Activated T-helper 2 cell treated with anti-CD3 and anti-CD28 coated beads, Interferon-gamma antibody, Interleukin-2, Interleukin-4, amounts not matched to agents 10 μg/mL and 5 μg/mL and 100 μg/mL, durations not matched to agents 14 hours and 24 hours and 36 hours (primary cell): ENCODE measurements around the gene COL8A1. TPM values are rescaled to one million over a fixed set of nuclear protein-coding genes. Genes with fewer than 3 reads are reported as not detected.
A peak's percentile ranks its signal among the peaks of the same experiment; 100 is the strongest.

Experiments used
- DNase-seq: peaks from one replicate; pipeline ENCODE4 v3.0.0; 2021; ENCODE audit warnings: low spot score
- H3K27ac Mint-ChIP-seq: one replicate; pipeline ENCODE4 v1.8.0; 2021; ENCODE audit warnings: mixed read lengths
- H3K27me3 Mint-ChIP-seq: one replicate; pipeline ENCODE4 v1.8.0; 2021; ENCODE audit warnings: low read depth, mixed read lengths
- H3K36me3 Mint-ChIP-seq: one replicate; pipeline ENCODE4 v1.8.0; 2021; ENCODE audit warnings: low read depth, mixed read lengths
- H3K4me1 Mint-ChIP-seq: one replicate; pipeline ENCODE4 v1.8.0; 2021; ENCODE audit warnings: low read depth, mixed read lengths
- H3K4me3 Mint-ChIP-seq: one replicate; pipeline ENCODE4 v1.8.0; 2021; ENCODE audit warnings: low read depth, mild to moderate bottlenecking, moderate library complexity, mixed read lengths
- H3K9me3 Mint-ChIP-seq: one replicate; pipeline ENCODE4 v1.8.0; 2021; ENCODE audit warnings: mixed read lengths
- intact Hi-C: fragments of 100-400 bp; cut with micrococcal nuclease; formaldehyde crosslinking; loops from one replicate; pipeline ENCODE4 v1.15.1; 2023
- total RNA-seq: library from RNA; stranded (reverse); gene quantifications from 2 replicates; pipeline ENCODE4 v1.2.3, GENCODE V29; 2022

The COL8A1 gene
- total RNA-seq, 1 donor from 2014 or later, result not detected

DNA sequence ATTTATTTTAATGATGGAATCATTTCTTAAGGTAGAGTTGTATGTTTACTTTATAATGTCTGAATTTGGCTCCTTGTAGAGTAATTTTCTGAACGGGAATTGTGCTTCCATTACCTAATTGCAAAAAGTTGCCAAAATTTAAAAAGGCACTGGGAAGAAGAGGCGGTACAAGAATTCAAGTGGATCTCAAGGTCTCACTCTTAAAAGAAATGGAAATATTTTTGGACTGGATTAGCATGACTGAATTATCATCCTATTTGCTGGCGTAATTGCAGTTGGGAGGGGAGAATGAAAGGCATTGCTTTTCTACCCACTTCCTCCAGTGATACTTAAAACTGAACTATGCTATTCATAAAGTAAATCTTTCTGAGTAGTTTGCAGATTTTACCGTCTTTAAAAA is 46.2 kb downstream of the COL8A1 start:
- intact Hi-C loops, result no loop called here
- H3K36me3 Mint-ChIP-seq, result no peaks in the 10 kb centered on the region
- no peak overlapping the region for H3K27ac Mint-ChIP-seq
- no peak overlapping the region for H3K4me3 Mint-ChIP-seq
- no peak for DNase-seq
- peaks cover 6% of the 10 kb centered on the region for H3K27me3 Mint-ChIP-seq
- H3K4me1 Mint-ChIP-seq, result no peaks in the 10 kb centered on the region
- H3K9me3 Mint-ChIP-seq, result no peaks in the 10 kb centered on the region

DNA sequence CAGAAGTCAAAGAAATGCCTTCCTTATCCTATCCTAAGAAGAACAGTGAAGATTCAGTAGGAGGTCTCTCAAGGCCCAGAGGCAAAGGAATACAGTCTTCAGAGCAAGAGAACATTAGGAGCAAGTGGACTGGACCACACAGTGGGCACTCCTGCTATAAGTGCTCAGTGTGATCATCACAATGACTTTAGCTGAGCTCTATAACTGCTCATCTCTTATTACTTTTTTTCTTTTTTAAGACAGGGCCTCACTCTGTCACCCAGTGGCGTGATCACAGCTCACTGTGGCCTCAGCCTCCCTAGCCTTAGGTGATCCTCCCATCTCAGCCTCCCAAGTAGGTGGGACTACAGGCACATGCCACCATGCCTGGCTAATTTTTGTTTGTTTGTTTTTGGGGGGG is 48.1 kb downstream of the COL8A1 start:
- Mint-ChIP-seq H3K9me3 (no peaks in the 10 kb centered on the region), H3K27ac (no peak overlapping the region), H3K36me3 (no peaks in the 10 kb centered on the region), H3K4me3 (no peak overlapping the region), H3K27me3 (peaks cover 6% of the 10 kb centered on the region), H3K4me1 (no peaks in the 10 kb centered on the region)
- no peak for DNase-seq
- intact Hi-C loops, result loop anchor here (2.0 kb wide), 1 partner anchor 42 kb away; no protein-coding TSS in a partner anchor

DNA sequence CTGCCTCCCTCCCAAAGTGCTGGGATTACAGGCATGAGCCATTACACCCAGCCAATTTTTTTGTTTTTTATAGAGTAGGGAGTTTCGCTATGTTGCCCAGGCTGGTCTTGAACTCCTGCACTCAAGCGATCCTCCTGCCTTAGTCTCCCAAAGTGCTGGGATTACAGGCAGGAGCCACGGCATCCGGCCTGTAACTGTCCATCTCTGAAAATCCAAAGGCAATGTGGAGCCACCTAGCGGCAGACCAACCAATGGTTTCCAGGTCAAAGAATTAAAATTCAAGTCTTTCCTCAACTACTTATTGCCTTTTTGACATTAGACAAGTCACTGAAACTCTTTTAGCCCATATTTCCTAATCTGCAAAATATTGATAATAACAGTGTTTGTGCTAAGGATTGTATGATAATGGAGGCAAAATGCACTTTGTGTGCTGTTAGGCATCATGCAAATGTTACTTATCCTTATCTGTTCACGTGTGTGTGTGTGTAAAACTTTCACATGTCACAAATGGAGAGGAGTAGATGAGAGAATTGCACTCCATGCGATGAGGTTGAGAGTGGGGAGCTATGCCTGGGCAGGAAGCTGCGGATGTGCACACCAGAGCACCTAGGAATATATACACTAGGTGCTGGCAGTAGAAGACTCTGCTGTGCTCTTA is 48.7 kb downstream of the COL8A1 start:
- Mint-ChIP-seq H3K4me3 (no peak overlapping the region), H3K36me3 (no peaks in the 10 kb centered on the region), H3K27me3 (peaks cover 6% of the 10 kb centered on the region), H3K9me3 (no peaks in the 10 kb centered on the region), H3K27ac (no peak overlapping the region), H3K4me1 (no peaks in the 10 kb centered on the region)
- intact Hi-C loops, result loop anchor here (1.0 to 2.0 kb wide), 2 partner anchors 42 to 188 kb away; no protein-coding TSS in a partner anchor
- peak; percentile 12 for DNase-seq

DNA sequence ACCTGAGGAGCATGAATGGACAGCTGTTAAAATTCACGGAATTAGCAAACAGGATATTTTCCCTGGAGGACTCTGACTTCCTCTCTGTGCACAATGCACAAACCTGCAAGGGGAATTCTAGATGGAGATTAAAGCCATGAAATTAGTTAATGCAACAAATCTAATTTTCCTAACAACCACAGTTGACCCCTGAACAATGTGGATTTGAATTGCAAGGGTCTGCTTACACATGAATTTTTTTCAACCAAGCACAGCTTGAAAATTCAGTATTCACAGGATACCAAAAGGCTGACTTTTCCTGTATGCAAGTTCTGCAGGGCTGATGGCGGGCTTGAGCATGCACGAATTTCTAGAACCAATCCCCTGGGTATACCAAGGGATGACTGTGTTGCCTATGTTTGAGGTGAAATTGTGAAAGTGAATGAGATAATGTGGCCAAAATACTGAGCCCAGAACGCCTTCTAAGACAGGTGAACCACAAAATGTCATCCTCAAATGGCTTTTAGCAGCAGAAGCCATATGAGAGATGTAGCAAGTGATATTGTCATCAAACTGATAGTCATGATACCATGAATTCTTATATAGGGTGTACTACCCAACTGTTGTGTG is 52.5 kb downstream of the COL8A1 start:
- no peak for DNase-seq
- H3K36me3 Mint-ChIP-seq, result no peaks in the 10 kb centered on the region
- H3K4me3 Mint-ChIP-seq, result no peak overlapping the region
- intact Hi-C loops, result no loop called here
- H3K9me3 Mint-ChIP-seq, result no peaks in the 10 kb centered on the region
- no peaks in the 10 kb centered on the region for H3K4me1 Mint-ChIP-seq
- H3K27me3 Mint-ChIP-seq, result peaks cover 4% of the 10 kb centered on the region
- H3K27ac Mint-ChIP-seq, result no peak overlapping the region

DNA sequence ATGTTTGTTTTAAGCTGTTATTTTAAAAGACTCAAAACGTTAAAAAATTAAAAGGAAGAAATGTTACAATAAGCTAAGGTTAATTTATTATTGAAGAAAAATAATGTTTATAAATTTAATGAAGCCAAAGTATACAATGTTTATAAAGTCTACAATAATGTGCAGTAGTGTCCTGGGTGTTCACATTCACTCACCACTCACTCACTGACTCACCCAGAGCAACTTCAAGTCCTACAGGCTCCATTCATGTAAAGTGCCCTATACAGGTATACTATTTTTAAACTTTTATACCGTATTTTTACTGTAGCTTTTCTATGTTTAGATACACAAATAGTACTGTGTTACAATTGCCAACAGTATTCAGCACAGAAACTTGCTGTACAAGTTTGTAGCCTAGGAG is 55.2 kb downstream of the COL8A1 start:
- Mint-ChIP-seq H3K27me3 (peaks cover 4% of the 10 kb centered on the region), H3K4me3 (no peak overlapping the region), H3K27ac (no peak overlapping the region), H3K4me1 (no peaks in the 10 kb centered on the region), H3K9me3 (no peaks in the 10 kb centered on the region), H3K36me3 (no peaks in the 10 kb centered on the region)
- intact Hi-C loops, result no loop called here
- DNase-seq, result no peak

DNA sequence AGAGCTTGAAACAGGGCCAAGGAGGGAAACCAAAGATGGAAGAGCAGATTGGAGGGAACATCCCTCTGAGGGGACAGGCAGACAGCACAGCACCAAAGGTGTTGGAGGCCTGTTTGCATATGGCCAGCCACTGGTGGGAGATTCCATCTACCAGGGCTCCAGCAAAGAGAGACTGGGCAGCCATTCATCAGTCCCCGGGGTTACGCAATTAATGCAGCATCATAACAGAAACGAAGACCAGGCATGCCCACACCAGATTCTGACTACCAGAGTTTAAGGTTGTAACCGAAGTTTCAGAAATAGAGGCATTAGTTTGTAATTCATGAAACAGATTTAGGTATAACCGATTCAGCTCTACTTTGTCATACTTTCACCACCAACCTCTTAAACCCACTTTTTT is 58.1 kb downstream of the COL8A1 start:
- Mint-ChIP-seq H3K4me3 (no peak overlapping the region), H3K9me3 (no peaks in the 10 kb centered on the region), H3K36me3 (no peaks in the 10 kb centered on the region), H3K27me3 (peaks cover 3% of the 10 kb centered on the region), H3K27ac (no peak overlapping the region), H3K4me1 (no peaks in the 10 kb centered on the region)
- DNase-seq, result no peak
- intact Hi-C loops, result no loop called here

DNA sequence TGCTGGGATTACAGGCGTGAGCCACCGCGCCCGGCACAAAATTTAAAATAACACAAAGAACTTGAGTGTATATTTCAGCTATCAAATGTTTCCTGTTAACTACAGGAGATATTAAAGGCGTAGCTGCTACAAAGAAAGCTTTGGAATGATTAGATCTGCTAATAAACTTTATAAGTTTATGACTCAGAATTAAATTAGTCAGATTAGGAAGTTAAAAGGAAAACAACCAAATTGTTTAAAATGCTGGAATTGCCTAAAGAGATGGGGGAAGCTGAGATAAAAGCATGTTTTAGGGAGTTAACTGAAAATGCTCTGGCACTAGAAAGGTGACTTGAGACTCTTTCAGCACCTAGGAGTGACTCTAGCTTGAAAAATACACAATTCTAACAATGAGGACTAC is 58.9 kb downstream of the COL8A1 start:
- DNase-seq, result no peak
- H3K36me3 Mint-ChIP-seq, result no peaks in the 10 kb centered on the region
- H3K4me3 Mint-ChIP-seq, result no peak overlapping the region
- H3K9me3 Mint-ChIP-seq, result no peaks in the 10 kb centered on the region
- intact Hi-C loops, result no loop called here
- no peaks in the 10 kb centered on the region for H3K4me1 Mint-ChIP-seq
- H3K27ac Mint-ChIP-seq, result no peak overlapping the region
- H3K27me3 Mint-ChIP-seq, result peaks cover 3% of the 10 kb centered on the region

DNA sequence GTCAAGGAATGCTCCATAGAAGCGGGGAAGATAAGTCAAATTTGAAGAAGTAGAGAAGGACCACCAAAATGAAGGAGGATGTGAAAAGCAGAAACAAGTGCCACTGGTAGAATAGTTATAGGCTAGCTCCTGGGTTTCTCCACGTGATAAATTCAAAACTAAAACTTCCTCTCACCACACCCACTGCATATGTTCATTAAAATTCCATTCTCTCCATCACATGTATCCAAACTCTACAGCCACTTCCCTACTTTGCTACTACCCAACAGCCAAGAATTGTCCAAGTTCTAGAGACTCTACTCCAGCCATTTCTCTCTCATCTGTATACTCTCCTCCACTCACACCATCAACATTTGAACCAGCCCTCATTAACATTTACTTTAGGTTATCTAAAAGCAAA is 60.5 kb downstream of the COL8A1 start:
- intact Hi-C loops, result no loop called here
- H3K27ac Mint-ChIP-seq, result no peak overlapping the region
- H3K36me3 Mint-ChIP-seq, result no peaks in the 10 kb centered on the region
- H3K4me3 Mint-ChIP-seq, result no peak overlapping the region
- no peak for DNase-seq
- H3K4me1 Mint-ChIP-seq, result no peaks in the 10 kb centered on the region
- no peaks in the 10 kb centered on the region for H3K9me3 Mint-ChIP-seq
- peaks cover 6% of the 10 kb centered on the region for H3K27me3 Mint-ChIP-seq

DNA sequence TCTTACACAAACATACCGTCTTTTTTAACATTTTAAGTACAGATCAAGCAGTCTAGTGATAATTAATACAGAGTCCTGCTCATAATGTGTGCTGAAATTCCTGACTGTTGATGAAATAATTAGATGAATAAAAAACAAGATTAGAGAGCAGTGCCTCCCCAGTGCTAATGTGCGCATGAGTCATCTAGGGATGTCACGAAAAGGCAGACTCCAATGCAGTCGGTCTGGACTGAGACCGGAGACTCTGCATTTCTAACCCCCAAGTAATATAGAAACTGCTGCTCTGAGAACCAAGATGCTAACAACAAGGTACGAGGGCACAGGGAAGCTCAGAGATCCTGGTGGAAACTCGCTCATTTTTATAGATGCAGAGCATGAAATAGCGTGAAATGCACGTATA is 61.4 kb downstream of the COL8A1 start:
- H3K27ac Mint-ChIP-seq, result no peak overlapping the region
- no peak for DNase-seq
- intact Hi-C loops, result no loop called here
- H3K36me3 Mint-ChIP-seq, result no peaks in the 10 kb centered on the region
- peaks cover 5% of the 10 kb centered on the region for H3K27me3 Mint-ChIP-seq
- no peak overlapping the region for H3K4me3 Mint-ChIP-seq
- no peaks in the 10 kb centered on the region for H3K9me3 Mint-ChIP-seq
- no peaks in the 10 kb centered on the region for H3K4me1 Mint-ChIP-seq

DNA sequence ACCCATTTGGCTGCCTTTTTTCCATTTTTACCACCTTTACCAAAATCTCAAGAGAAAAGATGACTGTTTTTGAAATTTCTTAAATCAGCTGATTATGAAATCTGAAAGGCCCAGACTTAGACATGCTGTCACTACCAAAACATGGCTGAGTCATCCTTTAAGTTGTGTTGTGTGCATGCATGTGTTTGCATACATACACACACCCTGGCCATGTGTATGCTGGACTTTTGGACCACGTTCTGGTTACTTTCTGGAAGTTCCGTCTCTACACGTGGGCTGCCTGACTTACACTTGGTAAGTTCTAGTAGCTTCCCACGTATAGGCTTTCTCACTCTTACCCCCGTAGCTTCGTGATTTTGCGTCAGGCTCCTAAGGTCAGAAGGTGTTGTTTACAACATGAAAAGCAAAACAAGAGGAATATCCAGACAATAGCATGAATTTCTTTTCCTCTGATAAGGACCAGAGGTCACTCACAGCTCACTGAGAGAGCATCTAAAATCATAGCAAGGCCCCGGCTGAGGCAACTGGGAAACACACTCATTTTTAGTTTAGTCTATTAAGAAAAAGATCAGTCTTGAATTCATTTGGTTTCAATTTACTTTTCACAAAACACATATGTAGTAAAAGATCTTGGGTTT is 62.4 kb downstream of the COL8A1 start:
- Mint-ChIP-seq H3K27ac (no peak overlapping the region), H3K9me3 (no peaks in the 10 kb centered on the region), H3K4me3 (no peak overlapping the region), H3K4me1 (no peaks in the 10 kb centered on the region), H3K36me3 (no peaks in the 10 kb centered on the region), H3K27me3 (peaks cover 3% of the 10 kb centered on the region)
- no peak for DNase-seq
- intact Hi-C loops, result no loop called here

DNA sequence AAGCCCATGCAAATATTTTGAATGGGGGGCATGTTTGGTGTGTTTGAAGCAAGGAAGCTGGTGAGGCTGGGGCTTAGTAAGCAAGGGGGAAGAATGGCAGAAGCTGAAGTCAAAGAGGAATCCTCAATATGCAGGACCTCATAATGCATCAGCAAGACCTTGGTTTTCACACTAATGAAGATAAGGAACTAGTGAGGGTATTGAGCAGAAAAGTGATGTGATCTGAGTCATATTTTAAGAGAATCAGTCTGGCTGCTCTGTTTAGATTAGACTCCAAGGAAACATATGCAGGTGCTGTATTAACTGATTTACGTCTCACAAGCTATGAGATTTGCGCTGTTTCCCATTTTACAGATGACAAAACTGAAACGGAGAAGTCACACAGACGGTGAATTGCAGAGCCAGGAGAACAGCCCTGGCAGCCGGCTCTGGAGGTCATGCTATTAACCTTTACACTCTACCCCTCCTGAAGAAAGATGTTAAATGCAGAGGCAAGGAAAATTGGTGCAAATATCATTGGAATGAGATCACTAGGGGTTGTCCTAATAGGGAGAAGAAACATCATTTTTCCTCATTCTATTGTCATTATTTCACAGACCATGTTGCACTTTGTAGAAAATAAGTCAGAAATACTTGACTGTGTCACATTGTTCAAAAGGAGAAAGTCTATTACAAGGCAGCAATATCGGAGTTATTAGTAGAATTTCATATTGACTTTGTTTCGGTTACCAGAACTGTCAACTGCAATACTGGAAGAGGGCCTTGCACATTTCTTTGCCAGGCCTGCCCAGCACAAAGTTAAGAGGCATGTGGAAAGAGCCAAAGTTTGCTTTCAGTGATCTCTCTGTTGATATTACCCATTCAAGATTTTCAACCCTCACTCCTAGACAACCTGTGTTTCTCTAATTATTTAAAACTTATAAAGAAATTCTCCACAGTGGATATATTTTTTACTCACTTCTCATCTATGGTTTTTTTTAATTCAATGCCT is 64.9 kb downstream of the COL8A1 start:
- Mint-ChIP-seq H3K9me3 (no peaks in the 10 kb centered on the region), H3K4me1 (no peaks in the 10 kb centered on the region), H3K27ac (no peak overlapping the region), H3K4me3 (no peak overlapping the region), H3K27me3 (peaks cover 3% of the 10 kb centered on the region), H3K36me3 (no peaks in the 10 kb centered on the region)
- intact Hi-C loops, result no loop called here
- no peak for DNase-seq

DNA sequence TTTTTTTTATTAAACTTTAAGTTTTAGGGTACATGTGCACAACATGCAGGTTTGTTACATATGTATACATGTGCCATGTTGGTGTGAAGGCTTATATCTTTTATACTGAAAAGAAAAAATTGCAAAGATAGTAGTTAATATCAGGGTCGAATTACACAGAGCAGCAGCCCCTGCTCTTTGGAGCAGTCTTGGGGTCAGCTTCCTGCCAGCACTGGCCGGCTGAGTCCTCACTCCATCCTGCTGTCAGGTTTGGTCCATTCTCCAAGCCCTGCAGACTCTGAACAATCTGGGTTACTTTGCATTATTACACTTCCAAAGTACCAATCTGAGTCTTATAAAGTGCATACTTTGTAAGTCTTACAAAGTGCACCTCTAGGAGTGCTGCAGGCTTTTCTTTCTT is 66.0 kb downstream of the COL8A1 start:
- Mint-ChIP-seq H3K4me1 (no peaks in the 10 kb centered on the region), H3K36me3 (no peaks in the 10 kb centered on the region), H3K27ac (no peak overlapping the region), H3K9me3 (no peaks in the 10 kb centered on the region), H3K4me3 (no peak overlapping the region), H3K27me3 (peaks cover 4% of the 10 kb centered on the region)
- intact Hi-C loops, result no loop called here
- no peak for DNase-seq
